BE2C (cell line): Measurements from ENCODE around the gene ASCC1.
A peak's percentile ranks its signal among the peaks of the same experiment; 100 is the strongest.

Source experiments
- DNase-seq: peaks from one replicate; pipeline ENCODE4 v3.0.0-alpha.2; 2020
- H3K27me3 ChIP-seq: fragments of 250-450 bp; sonication (Bioruptor Pico); 2 replicates; pipeline ENCODE4 v1.5.1; 2020; ENCODE audit warnings: mild to moderate bottlenecking
- H3K36me3 ChIP-seq: fragments of 250-450 bp; sonication (Bioruptor Pico); 2 replicates; pipeline ENCODE4 v1.5.1; 2020; ENCODE audit warnings: mild to moderate bottlenecking
- H3K4me1 ChIP-seq: fragments of 250-450 bp; sonication (Bioruptor Pico); 2 replicates; pipeline ENCODE4 v1.5.1; 2020
- H3K4me3 ChIP-seq: 2 replicates; pipeline ENCODE4 v1.5.1; 2011; ENCODE audit warnings: low read depth, low read length
- H3K9me3 ChIP-seq: fragments of 250-450 bp; sonication (Bioruptor Pico); 2 replicates; pipeline ENCODE4 v1.5.1; 2020
- TF ChIP-seq, protein P1 (sequence below): IDR thresholded peaks from 2 replicates; pipeline ENCODE4 v1.5.1; 2012; ENCODE audit warnings: mild to moderate bottlenecking, low read depth, low read length

The ASCC1 gene

DNA sequence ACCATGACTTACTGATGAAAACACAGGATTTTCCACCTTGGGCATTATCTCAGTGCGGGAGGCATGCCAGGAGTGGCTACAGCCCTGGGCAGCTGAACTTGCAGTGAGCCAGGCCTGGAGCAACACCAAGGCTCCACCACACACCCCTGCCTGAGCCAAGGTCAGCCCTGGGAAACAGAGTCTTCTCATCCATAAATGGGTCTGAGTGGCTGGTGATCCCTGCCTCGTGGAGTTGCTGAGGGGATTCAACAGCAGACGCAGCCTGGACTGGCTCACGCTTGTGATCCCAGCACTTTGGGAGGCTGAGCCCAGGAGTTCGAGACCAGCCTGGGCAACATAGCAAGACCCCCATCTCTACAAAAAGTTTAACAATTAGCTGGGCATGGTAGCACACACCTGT lies 160.0 kb downstream of the ASCC1 start:
- Histone ChIP-seq H3K4me1 (no peaks in the 10 kb centered on the region), H3K36me3 (no peaks in the 10 kb centered on the region), H3K4me3 (no peak overlapping the region), H3K27me3 (no peaks in the 10 kb centered on the region), H3K9me3 (no peaks in the 10 kb centered on the region)
- TF ChIP-seq, protein P1, sequence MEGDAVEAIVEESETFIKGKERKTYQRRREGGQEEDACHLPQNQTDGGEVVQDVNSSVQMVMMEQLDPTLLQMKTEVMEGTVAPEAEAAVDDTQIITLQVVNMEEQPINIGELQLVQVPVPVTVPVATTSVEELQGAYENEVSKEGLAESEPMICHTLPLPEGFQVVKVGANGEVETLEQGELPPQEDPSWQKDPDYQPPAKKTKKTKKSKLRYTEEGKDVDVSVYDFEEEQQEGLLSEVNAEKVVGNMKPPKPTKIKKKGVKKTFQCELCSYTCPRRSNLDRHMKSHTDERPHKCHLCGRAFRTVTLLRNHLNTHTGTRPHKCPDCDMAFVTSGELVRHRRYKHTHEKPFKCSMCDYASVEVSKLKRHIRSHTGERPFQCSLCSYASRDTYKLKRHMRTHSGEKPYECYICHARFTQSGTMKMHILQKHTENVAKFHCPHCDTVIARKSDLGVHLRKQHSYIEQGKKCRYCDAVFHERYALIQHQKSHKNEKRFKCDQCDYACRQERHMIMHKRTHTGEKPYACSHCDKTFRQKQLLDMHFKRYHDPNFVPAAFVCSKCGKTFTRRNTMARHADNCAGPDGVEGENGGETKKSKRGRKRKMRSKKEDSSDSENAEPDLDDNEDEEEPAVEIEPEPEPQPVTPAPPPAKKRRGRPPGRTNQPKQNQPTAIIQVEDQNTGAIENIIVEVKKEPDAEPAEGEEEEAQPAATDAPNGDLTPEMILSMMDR, result no peak
- no peak for DNase-seq

DNA sequence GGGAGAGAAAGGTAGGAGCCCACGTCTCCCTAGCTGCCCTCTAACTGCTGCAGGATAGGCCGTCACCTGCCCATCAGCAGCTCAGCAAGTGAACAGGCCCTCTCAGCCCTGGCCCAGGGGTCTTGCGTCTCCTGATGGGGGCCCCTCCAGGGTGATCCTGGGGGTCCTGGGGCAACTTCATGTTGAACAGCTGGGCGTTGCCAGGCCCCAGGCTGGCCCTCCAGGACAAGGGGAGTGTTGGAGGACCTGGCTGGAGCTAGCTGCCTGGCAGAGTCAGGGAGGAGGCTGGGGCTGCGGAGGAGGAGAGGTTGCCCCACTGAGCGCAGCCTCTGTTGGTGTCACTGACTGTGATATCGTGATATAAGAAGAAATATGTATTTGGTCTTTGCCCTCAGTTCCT lies 162.4 kb downstream of the ASCC1 start:
- Histone ChIP-seq H3K36me3 (no peaks in the 10 kb centered on the region), H3K9me3 (no peaks in the 10 kb centered on the region), H3K4me1 (no peaks in the 10 kb centered on the region), H3K27me3 (no peaks in the 10 kb centered on the region), H3K4me3 (no peak overlapping the region)
- DNase-seq, result no peak
- TF ChIP-seq, protein P1, result no peak

DNA sequence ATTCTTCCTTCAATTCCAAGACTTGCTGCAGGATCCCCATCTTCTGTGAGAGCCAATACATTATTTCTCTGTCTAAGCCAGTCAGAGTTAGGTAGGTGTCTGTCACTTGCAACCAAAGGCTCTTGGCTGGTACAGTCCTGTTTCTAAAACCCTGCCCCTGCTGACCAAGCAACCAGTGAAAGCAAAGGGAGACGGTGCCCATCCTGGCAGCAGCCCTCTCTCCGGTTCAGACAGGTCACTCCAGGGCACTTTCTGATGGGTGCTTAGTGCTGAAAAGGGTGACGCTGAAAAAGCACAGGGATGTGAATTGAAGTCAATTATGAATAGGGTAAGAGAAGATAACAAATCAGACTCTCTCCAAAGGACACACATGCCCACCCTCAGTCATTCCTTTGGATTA lies 165.2 kb downstream of the ASCC1 start:
- no peaks in the 10 kb centered on the region for H3K9me3 ChIP-seq
- TF ChIP-seq, protein P1, result no peak
- no peak for DNase-seq
- 0 out of 2 replicates have a peak, but pooled peaks cover 3% of the 10 kb centered on the region for H3K4me1 ChIP-seq
- no peaks in the 10 kb centered on the region for H3K27me3 ChIP-seq
- H3K36me3 ChIP-seq, result no peaks in the 10 kb centered on the region
- no peak overlapping the region for H3K4me3 ChIP-seq

DNA sequence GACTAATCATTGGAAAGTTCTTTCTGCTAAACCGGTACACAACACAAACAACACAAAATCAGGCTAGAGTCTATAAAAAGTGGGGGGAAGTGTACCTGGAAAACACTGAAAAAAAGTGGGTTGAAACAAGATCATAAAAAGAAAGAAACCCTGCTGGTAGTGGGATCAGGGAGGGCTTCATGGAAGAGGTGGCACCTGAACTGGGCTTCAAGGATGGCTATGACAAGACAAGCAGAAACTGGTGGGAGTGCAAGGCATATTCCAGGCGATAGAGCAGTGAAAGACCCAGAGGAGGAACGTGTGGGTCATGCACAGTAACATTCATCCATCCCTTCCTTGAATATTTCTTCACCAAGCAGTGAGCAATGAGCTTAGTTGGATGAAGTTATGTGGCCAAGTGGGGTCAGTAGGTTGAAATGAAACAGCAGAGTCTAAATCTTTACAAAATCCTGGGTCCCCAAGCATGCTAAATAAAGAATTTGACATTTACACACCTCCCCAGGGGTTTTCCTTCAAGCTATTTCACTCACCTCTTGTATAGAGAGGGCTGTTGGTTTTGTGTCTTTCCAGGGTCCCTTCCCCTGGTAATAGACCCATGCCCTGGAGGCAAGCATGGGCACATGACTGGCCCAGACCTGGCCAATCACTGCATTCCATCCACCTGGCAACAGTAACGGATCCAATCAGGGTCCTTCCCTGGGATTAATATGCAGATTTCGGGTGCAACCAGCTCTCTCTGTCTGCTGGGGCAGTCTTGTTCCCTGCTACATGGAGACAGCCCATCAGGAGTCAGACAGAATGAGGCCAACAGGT lies 165.9 kb downstream of the ASCC1 start:
- peak; percentile 39 for DNase-seq
- H3K4me3 ChIP-seq, result no peak overlapping the region
- no peaks in the 10 kb centered on the region for H3K9me3 ChIP-seq
- H3K4me1 ChIP-seq, result peaks cover 3% of the 10 kb centered on the region; the same call in 1 of the 2 replicates
- no peaks in the 10 kb centered on the region for H3K27me3 ChIP-seq
- TF ChIP-seq, protein P1, result no peak
- no peaks in the 10 kb centered on the region for H3K36me3 ChIP-seq

DNA sequence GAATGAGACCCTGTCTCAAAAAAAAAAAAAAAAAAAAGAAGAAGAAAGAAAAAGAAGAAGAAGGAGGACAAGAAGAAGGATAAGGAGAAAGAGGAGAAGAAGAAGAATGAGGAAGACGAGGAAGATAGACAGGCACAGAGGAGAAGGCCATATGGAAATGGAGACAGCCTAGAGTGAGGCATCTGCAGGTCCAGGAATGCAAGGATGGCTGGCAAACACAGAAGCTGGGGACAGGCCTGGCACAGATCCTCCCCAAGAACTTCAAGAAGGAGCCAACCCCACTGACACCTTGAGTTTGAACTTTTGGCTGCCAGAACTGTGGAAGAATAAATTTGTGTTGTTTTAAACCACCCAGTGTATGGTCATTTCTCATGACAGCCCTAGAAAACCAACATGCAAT lies 166.6 kb downstream of the ASCC1 start:
- TF ChIP-seq, protein P1, result no peak
- no peaks in the 10 kb centered on the region for H3K36me3 ChIP-seq
- H3K9me3 ChIP-seq, result no peaks in the 10 kb centered on the region
- DNase-seq, result no peak
- no peaks in the 10 kb centered on the region for H3K27me3 ChIP-seq
- H3K4me1 ChIP-seq, result peaks cover 7% of the 10 kb centered on the region
- H3K4me3 ChIP-seq, result no peak overlapping the region

DNA sequence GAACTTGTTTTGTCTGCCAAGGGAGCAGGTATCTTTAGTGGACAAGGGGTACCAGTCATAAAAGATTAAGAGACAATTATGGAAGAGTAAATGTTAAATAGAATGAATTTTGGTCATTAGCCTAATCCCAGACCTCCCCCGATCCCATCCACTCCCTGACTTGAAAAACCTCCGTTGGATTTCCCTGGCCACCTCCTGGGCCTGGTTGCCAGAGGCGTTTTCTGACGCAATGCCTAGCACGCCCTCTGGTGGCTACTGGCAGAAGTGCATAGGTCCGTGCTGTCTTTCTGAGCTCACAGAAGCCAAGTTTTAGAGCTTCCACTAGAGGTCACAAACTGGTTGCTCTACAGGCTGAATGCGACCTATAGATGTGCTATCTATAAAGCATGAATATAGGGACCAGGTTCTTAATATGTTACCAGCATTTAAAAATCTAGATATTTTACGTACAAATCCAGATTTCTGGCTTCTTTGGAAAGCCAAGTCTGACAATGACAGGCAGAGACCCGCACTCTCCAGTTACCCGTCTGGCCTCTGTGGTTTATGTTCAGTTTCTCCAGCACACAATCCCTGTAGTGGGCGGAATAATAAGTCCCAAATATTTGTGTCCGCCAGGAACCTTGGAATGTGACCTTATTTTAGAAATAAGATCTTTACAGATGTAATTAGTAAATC lies 167.5 kb downstream of the ASCC1 start:
- Histone ChIP-seq H3K4me1 (peaks cover 10% of the 10 kb centered on the region), H3K36me3 (no peaks in the 10 kb centered on the region), H3K27me3 (no peaks in the 10 kb centered on the region), H3K9me3 (no peaks in the 10 kb centered on the region), H3K4me3 (no peak overlapping the region)
- TF ChIP-seq, protein P1, result peak; percentile 100
- peak; percentile 89 for DNase-seq
